Fibroblast of pulmonary artery (primary cell): ENCODE results near the gene MARS2.
"Not testable (repeated sequence)": the region's sequence is repeated elsewhere in the genome, so short reads cannot be mapped to it uniquely, and the experiment has no call there.

Experiments used
- DNase-seq: peaks from one replicate; pipeline ENCODE4 v3.0.0-alpha.2; 2010; ENCODE audit warnings: low read depth
- H3K4me3 ChIP-seq: replicated peaks from 2 replicates; pipeline ENCODE4 v1.5.1; 2011; ENCODE audit warnings: low read depth, mild to moderate bottlenecking, control low read depth, low read length, moderate library complexity
- TF ChIP-seq, protein P1 (sequence below): IDR thresholded peaks from 2 replicates; pipeline ENCODE4 v1.5.1; 2011; ENCODE audit warnings: mild to moderate bottlenecking, control low read depth, low read length, inconsistent platforms; ENCODE audit errors: missing control alignments

Gene MARS2

DNA sequence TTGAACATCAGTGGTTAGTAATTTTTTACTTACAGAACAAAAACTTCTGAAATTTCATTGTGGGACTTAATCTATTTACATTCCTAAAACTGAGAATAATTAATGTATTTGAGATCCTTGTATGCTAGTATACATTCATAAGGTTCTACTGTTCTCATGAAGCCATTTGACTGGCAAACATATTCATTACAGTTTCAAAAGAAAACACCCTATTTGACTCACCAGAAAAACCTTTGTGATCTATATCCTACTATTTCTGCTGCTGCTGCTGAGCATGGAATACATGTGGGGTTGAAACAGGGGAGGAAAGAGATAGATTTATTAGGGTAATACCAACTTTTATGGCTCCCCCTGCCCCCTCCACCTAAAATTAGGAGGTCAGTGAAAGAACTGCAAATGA, 21.8 kb downstream of the MARS2 start:
- no peak overlapping the region for H3K4me3 ChIP-seq
- DNase-seq: no peak
- TF ChIP-seq, protein P1, sequence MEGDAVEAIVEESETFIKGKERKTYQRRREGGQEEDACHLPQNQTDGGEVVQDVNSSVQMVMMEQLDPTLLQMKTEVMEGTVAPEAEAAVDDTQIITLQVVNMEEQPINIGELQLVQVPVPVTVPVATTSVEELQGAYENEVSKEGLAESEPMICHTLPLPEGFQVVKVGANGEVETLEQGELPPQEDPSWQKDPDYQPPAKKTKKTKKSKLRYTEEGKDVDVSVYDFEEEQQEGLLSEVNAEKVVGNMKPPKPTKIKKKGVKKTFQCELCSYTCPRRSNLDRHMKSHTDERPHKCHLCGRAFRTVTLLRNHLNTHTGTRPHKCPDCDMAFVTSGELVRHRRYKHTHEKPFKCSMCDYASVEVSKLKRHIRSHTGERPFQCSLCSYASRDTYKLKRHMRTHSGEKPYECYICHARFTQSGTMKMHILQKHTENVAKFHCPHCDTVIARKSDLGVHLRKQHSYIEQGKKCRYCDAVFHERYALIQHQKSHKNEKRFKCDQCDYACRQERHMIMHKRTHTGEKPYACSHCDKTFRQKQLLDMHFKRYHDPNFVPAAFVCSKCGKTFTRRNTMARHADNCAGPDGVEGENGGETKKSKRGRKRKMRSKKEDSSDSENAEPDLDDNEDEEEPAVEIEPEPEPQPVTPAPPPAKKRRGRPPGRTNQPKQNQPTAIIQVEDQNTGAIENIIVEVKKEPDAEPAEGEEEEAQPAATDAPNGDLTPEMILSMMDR: no peak

DNA sequence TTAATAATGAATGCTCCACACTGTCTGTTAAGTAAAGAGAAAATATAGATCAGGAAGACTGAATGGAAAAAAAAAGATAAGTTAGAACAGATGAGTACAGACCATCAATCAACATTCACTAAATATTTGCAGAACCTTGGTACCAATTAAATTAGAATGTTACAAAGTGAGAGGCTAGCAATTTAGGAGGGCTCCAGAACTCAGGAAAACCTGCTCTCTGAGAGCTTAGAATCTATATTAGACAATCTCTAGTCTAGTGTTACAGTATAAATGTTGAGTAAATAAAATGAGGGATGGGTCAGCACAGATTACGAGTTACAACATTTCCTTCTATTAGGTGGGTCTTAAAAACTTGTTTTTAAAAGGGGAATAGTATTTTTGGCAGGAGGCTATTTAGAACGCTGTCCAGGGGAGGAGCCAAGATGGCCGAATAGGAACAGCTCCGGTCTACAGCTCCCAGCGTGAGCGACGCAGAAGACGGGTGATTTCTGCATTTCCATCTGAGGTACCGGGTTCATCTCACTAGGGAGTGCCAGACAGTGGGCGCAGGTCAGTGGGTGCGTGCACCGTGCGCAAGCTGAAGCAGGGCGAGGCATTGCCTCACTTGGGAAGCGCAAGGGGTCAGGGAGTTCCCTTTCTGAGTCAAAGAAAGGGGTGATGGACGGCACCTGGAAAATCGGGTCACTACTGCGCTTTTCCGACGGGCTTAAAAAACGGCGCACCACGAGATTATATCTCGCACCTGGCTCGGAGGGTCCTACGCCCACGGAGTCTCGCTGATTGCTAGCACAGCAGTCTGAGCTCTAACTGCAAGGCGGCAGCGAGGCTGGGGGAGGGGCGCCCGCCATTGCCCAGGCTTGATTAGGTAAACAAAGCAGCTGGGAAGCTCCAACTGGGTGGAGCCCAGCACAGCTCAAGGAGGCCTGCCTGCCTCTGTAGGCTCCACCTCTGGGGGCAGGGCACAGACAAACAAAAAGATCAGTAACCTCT, 23.7 kb downstream of the MARS2 start:
- H3K4me3 ChIP-seq, DNase-seq: not testable (repeated sequence)

DNA sequence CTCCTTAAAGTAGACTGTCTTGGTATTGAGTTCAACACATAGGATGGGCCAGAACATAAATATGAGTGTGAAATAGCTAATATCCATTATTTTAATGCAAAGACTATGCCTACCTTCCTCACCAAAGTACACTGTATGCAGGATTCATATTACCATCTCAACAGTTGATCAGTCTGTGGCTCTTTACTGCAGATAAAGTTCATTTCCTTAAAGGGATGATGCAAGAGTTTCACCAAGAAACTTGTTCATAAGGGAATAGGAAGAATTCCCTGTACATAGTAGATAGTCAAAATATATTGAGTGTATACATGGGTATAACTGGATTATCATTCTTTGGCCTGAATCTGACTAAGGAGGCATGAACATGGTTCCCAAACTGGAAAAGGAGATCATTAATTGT, 35.0 kb downstream of the MARS2 start:
- TF ChIP-seq, protein P1: no peak
- no peak for DNase-seq

More for the DNA sequence above, 35.0 kb downstream of the MARS2 start:
- no peak overlapping the region for H3K4me3 ChIP-seq
